Gastroesophageal sphincter (tissue), 3 donors: ENCODE measurements around the gene PCMT1.

Experiments used
- CTCF ChIP-seq, 4 experiments: fragments of 200-600 bp in 2 of 4; fragments of 450-650 bp in 2 of 4; sonication (generic) in 1 of 4; IDR thresholded peaks; one replicate each; pipeline ENCODE4 v1.5.1; 2017 to 2019; ENCODE audit warnings: antibody characterized with exemption in 4 of 4, mild to moderate bottlenecking in 2 of 4, moderate library complexity in 2 of 4
- EP300 ChIP-seq: sonication (generic); formaldehyde crosslinking; IDR thresholded peaks from one replicate; pipeline ENCODE4 v1.6.1; 2017; ENCODE audit warnings: antibody characterized with exemption, mild to moderate bottlenecking
- POLR2A ChIP-seq, 2 donors: fragments of 450-650 bp; IDR thresholded peaks; one replicate each; pipeline ENCODE4 v1.6.1; 2017; ENCODE audit warnings: antibody characterized with exemption in 2 of 2, mild to moderate bottlenecking in 2 of 2, moderate library complexity in 1 of 2
- POLR2AphosphoS5 ChIP-seq: sonication (generic); formaldehyde crosslinking; IDR thresholded peaks from one replicate; pipeline ENCODE4 v1.6.1; 2017; ENCODE audit warnings: antibody characterized with exemption

- no peak for TF ChIP-seq POLR2A (IDR thresholded peaks at IDR 0.05)
- TF ChIP-seq CTCF (IDR thresholded peaks at IDR 0.05): no peak
- TF ChIP-seq POLR2AphosphoS5: no peak
- TF ChIP-seq EP300: no peak
Observed at GRCh38 chr6:149860513-149860833, 110.9 kb downstream of the PCMT1 start.
